ENCODE measurements around the gene SNX2. TPM values are rescaled to one million over a fixed set of nuclear protein-coding genes. Genes with fewer than 3 reads are reported as not detected.

Gene SNX2
- total RNA-seq, 6 experiments from 2014 or later = 26.7 to 42.0 (median 34.2) TPM

DNA sequence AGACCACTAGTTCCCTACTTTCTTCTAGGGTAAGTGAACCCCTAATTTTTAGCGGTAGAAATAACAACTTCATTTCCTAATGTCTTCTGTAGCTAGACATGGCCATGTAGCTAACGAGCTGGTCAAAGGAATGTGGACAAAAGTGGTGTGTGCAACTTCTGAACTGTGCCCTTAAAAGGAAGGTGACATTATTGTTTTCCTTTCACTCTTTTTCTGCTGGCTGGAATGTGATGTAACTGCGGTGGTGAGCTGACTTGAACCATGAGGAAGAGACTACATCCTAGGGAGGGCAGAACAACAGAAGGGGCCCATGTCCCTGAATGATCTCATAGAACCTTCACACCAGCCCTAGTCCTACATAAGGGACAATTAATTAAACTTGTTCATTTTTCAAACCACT is 1.3 kb upstream of the SNX2 start:
- ATAC-seq (peak in 1 of 4 donors; percentile 13), DNase-seq (no peak)
- TF ChIP-seq POLR2A (IDR thresholded peaks at IDR 0.05) = no peak
- TF ChIP-seq, protein P1, sequence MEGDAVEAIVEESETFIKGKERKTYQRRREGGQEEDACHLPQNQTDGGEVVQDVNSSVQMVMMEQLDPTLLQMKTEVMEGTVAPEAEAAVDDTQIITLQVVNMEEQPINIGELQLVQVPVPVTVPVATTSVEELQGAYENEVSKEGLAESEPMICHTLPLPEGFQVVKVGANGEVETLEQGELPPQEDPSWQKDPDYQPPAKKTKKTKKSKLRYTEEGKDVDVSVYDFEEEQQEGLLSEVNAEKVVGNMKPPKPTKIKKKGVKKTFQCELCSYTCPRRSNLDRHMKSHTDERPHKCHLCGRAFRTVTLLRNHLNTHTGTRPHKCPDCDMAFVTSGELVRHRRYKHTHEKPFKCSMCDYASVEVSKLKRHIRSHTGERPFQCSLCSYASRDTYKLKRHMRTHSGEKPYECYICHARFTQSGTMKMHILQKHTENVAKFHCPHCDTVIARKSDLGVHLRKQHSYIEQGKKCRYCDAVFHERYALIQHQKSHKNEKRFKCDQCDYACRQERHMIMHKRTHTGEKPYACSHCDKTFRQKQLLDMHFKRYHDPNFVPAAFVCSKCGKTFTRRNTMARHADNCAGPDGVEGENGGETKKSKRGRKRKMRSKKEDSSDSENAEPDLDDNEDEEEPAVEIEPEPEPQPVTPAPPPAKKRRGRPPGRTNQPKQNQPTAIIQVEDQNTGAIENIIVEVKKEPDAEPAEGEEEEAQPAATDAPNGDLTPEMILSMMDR (IDR thresholded peaks at IDR 0.05) = no peak
- H3K27ac ChIP-seq = no peak overlapping the region
- WGBS (ENCODE audit: insufficient coverage, low coverage, low lambda C conversion rate, missing lambda C conversion rate) = 46% methylated on average over 3 of the region's 3 CpGs
- intact Hi-C loops (cut with DNase I) = loop anchor here in 1 of 2 donors (10.0 kb wide), 1 partner anchor 71 kb away; the partner anchor contains the start of gene SNX24
- no peaks in the 10 kb centered on the region for H3K27me3 ChIP-seq
- H3K36me3 ChIP-seq = no peaks in the 10 kb centered on the region
- no peak overlapping the region for H3K4me3 ChIP-seq
- H3K4me1 ChIP-seq = peaks cover 0 to 21% (median 0%) of the 10 kb centered on the region in 4 donors
- H3K9me3 ChIP-seq = no peaks in the 10 kb centered on the region

- peak; percentile 38 to 55 (median 46) for ATAC-seq
- WGBS (ENCODE audit: insufficient coverage, low coverage, low lambda C conversion rate, missing lambda C conversion rate) = 28% methylated on average over 7 of the region's 8 CpGs
- Histone ChIP-seq H3K4me1 (peaks cover 0 to 21% (median 0%) of the 10 kb centered on the region in 4 donors), H3K4me3 (peak overlapping the region; percentile 71 to 81 (median 78)), H3K27me3 (no peaks in the 10 kb centered on the region), H3K36me3 (no peaks in the 10 kb centered on the region), H3K27ac (peak overlapping the region; percentile 48 to 69 (median 65)), H3K9me3 (no peaks in the 10 kb centered on the region)
- intact Hi-C loops (cut with DNase I) = loop anchor here in 1 of 2 donors (10.0 kb wide), 1 partner anchor 70 kb away; the partner anchor contains the start of gene SNX24
- TF ChIP-seq POLR2A (IDR thresholded peaks at IDR 0.05) = no peak
- TF ChIP-seq, protein P1 (IDR thresholded peaks at IDR 0.05) = no peak
- no peak for DNase-seq
Observed at GRCh38 chr5:122774519-122774860, 390 bp upstream of the SNX2 start.

- intact Hi-C loops (cut with DNase I) = loop anchor here in 1 of 2 donors (10.0 kb wide), 1 partner anchor 69 kb away; the partner anchor contains the start of gene SNX24
- ATAC-seq = peak; percentile 12 to 32 (median 18)
- Histone ChIP-seq H3K27me3 (no peaks in the 10 kb centered on the region), H3K36me3 (no peaks in the 10 kb centered on the region), H3K9me3 (no peaks in the 10 kb centered on the region), H3K4me3 (peak overlapping the region; percentile 71 to 81 (median 78)), H3K27ac (peak overlapping the region; percentile 84 to 92 (median 85)), H3K4me1 (peaks cover 0 to 21% (median 0%) of the 10 kb centered on the region in 4 donors)
- no peak for TF ChIP-seq POLR2A (IDR thresholded peaks at IDR 0.05)
- TF ChIP-seq, protein P1 (IDR thresholded peaks at IDR 0.05) = no peak
- WGBS (ENCODE audit: insufficient coverage, low coverage, low lambda C conversion rate, missing lambda C conversion rate) = 3% methylated on average over 11 of the region's 14 CpGs
- DNase-seq = no peak
Observed at GRCh38 chr5:122775550-122776542, 966 bp downstream of the SNX2 start.

DNA sequence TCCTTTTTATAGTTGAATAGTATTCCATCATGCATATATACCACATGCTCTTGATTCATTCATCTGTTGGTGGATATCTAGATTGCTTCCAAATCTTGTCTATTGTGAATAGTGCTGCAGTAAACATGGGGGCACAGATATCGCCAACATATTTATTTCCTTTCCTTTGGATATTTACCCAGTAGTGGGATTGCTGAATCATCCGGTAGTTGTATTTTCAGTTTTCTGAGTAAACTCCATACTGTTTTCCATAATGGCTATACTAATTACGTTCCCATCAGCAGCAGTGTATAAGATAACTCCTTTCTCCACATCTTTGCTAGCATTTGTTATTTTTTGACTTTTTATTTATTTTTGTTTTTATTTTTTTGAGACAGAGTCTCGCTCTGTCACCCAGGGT is 3.3 kb downstream of the SNX2 start:
- ATAC-seq = no peak
- TF ChIP-seq, protein P1 (IDR thresholded peaks at IDR 0.05) = no peak
- no peak for TF ChIP-seq POLR2A (IDR thresholded peaks at IDR 0.05)
- H3K27me3 ChIP-seq = no peaks in the 10 kb centered on the region
- DNase-seq = no peak
- H3K4me3 ChIP-seq = no peak overlapping the region
- H3K9me3 ChIP-seq = no peaks in the 10 kb centered on the region
- 83% methylated on average over 4 of the region's 4 CpGs for WGBS (ENCODE audit: insufficient coverage, low coverage, low lambda C conversion rate, missing lambda C conversion rate)
- intact Hi-C loops (cut with DNase I) = loop anchor here in 1 of 2 donors (10.0 kb wide), 1 partner anchor 67 kb away; the partner anchor contains the start of gene SNX24
- H3K27ac ChIP-seq = no peak overlapping the region
- peaks cover 0 to 21% (median 0%) of the 10 kb centered on the region in 4 donors for H3K4me1 ChIP-seq
- H3K36me3 ChIP-seq = no peaks in the 10 kb centered on the region
